GM23248 (cell line): ENCODE data around the gene AGA. TPM values are rescaled to one million over a fixed set of nuclear protein-coding genes. Genes with fewer than 3 reads are reported as not detected.

ENCODE experiments used
- DNase-seq: peaks from one replicate; pipeline ENCODE4 v3.0.0-alpha.2; 2015
- H2AFZ ChIP-seq: fragments of 200-600 bp; sonication (generic); 2 replicates; pipeline ENCODE4 v1.6.1; 2016; ENCODE audit warnings: antibody characterized with exemption
- H3F3A ChIP-seq: fragments of 200-600 bp; sonication (generic); 2 replicates; pipeline ENCODE4 v1.6.1; 2016; ENCODE audit warnings: mild to moderate bottlenecking, antibody characterized with exemption, mixed run types; ENCODE audit not compliant: insufficient read depth
- H3K27ac ChIP-seq: fragments of 200-600 bp; sonication (generic); 2 replicates; pipeline ENCODE4 v1.5.1; 2016; ENCODE audit warnings: mild to moderate bottlenecking
- H3K27me3 ChIP-seq: fragments of 200-600 bp; sonication (generic); replicated peaks from 2 replicates; pipeline ENCODE4 v1.6.1; 2016; ENCODE audit warnings: mild to moderate bottlenecking; ENCODE audit not compliant: insufficient read depth
- H3K36me3 ChIP-seq: fragments of 200-600 bp; sonication (generic); 2 replicates; pipeline ENCODE4 v1.6.1; 2016; ENCODE audit warnings: low read depth, mild to moderate bottlenecking
- H3K4me1 ChIP-seq: fragments of 200-600 bp; sonication (generic); 2 replicates; pipeline ENCODE4 v1.6.1; 2016; ENCODE audit warnings: mild to moderate bottlenecking; ENCODE audit not compliant: insufficient read depth
- H3K4me2 ChIP-seq: fragments of 200-600 bp; sonication (generic); one replicate; pipeline ENCODE4 v1.6.1; 2016; ENCODE audit warnings: mild to moderate bottlenecking; ENCODE audit not compliant: unreplicated experiment
- H3K4me3 ChIP-seq: fragments of 200-600 bp; sonication (generic); 2 replicates; pipeline ENCODE4 v1.5.1; 2016; ENCODE audit warnings: mild to moderate bottlenecking
- H3K79me2 ChIP-seq: fragments of 200-600 bp; sonication (generic); 2 replicates; pipeline ENCODE4 v1.6.1; 2016; ENCODE audit warnings: mild to moderate bottlenecking; ENCODE audit not compliant: insufficient read depth
- H3K9ac ChIP-seq: fragments of 200-600 bp; sonication (generic); 2 replicates; pipeline ENCODE4 v1.6.1; 2016; ENCODE audit warnings: mild to moderate bottlenecking
- H3K9me2 ChIP-seq: fragments of 200-600 bp; sonication (generic); 2 replicates; pipeline ENCODE4 v1.6.1; 2016; ENCODE audit warnings: mixed run types, mild to moderate bottlenecking, moderate library complexity; ENCODE audit not compliant: insufficient read depth
- H3K9me3 ChIP-seq: fragments of 200-600 bp; sonication (generic); one replicate; pipeline ENCODE4 v1.6.1; 2017; ENCODE audit warnings: low read depth
- H4K20me1 ChIP-seq: fragments of 200-600 bp; sonication (generic); 2 replicates; pipeline ENCODE4 v1.6.0; 2016; ENCODE audit not compliant: insufficient read depth
- EZH2 ChIP-seq: fragments of 200-600 bp; sonication (generic); IDR thresholded peaks from 2 replicates; pipeline ENCODE4 v1.6.1; 2018; ENCODE audit warnings: antibody characterized with exemption, mild to moderate bottlenecking; ENCODE audit not compliant: insufficient read depth, poor library complexity, severe bottlenecking
- EZH2phosphoT487 ChIP-seq: fragments of 200-600 bp; sonication (generic); IDR thresholded peaks from 2 replicates; pipeline ENCODE4 v1.6.1; 2018; ENCODE audit warnings: antibody characterized with exemption, moderate library complexity, mild to moderate bottlenecking, low read depth; ENCODE audit not compliant: insufficient read depth
- WGBS, 2 experiments: methylation state at CpG; one replicate each; pipeline ENCODE4 v1.1.6; 2015 to 2017; ENCODE audit warnings: low lambda C conversion rate in 2 of 2, low coverage in 1 of 2; ENCODE audit errors: missing lambda C conversion rate in 2 of 2; 5-methylcytosine and 5-hydroxymethylcytosine counted together
- in situ Hi-C: fragments of 300-500 bp; cut with MboI; formaldehyde crosslinking; loops from 2 replicates; pipeline ENCODE4 v1.15.0; 2020
- polyA plus RNA-seq: library from polyadenylated mRNA; unstranded; fragments of >200 nt; fragmentation: Nextera tagmentation; extraction: Ambion mirVana; gene quantifications from 2 replicates; pipeline ENCODE4 v1.2.1, GENCODE V29; 2016
- total RNA-seq: library from RNA; depleted of rRNA; stranded (reverse); fragments of >200 nt; shearing (Covaris generic); gene quantifications from 2 replicates; pipeline ENCODE4 v1.2.3, GENCODE V29; 2014

The AGA gene
- total and polyA plus RNA-seq, 2 experiments from 2014 or later, result 45.9 to 60.2 TPM

DNA sequence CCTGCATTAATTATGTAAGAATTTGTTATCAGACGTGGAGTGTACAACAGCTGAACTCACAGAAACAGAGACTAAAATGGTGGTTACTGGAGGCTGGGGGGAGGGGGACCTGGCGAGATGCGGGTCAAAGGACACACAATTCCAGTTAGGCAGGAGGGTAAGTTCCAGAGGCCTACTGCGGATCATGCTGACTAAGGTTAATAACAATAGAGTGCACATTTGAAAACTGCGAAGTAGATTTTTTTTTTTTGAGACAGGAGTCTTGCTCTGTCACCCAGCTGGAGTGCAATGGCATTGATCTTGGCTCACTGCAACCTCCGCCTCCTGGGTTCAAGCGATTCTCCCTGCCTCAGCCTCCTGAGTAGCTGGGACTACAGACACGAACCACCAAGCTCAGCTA, 7.6 kb downstream of the AGA start:
- H3F3A ChIP-seq, result no peaks in the 10 kb centered on the region
- no peak overlapping the region for H2AFZ ChIP-seq
- H3K36me3 ChIP-seq, result 0 out of 2 replicates have a peak, but pooled peaks cover 17% of the 10 kb centered on the region
- 90 to 91% methylated on average over 8 of the region's 8 CpGs for WGBS, 2 experiments
- H4K20me1 ChIP-seq, result no peaks in the 10 kb centered on the region
- no peaks in the 10 kb centered on the region for H3K4me1 ChIP-seq
- TF ChIP-seq EZH2 (no peak), EZH2phosphoT487 (no peak)
- no peak for DNase-seq
- no peaks in the 10 kb centered on the region for H3K9me2 ChIP-seq
- in situ Hi-C loops, result no loop called here
- no peaks in the 10 kb centered on the region for H3K79me2 ChIP-seq
- no peaks in the 10 kb centered on the region for H3K9me3 ChIP-seq
- H3K27me3 ChIP-seq, result no peaks in the 10 kb centered on the region
- no peak overlapping the region for H3K9ac ChIP-seq
- no peak overlapping the region for H3K27ac ChIP-seq
- no peak overlapping the region for H3K4me3 ChIP-seq
- H3K4me2 ChIP-seq, result no peak overlapping the region

DNA sequence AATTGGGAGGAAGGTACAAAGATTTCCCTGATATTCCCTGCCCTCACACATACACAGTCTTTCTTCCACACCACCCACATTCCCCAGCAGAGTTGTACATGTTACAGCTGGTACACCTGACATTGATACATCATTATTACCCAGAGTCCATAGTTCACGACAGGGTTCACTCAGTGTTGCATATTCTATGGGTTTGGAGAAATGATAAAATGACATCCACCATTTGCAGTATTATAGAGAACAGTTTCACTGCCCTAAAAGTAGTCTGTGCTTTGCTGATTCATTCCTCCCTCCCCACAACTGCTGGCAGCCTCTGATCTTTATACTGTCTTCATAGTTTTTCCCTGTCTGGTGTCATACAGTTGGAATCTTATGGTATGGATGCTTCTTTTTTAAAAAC, 15.0 kb downstream of the AGA start:
- Histone ChIP-seq H4K20me1 (no peaks in the 10 kb centered on the region), H3K4me2 (peak overlapping the region; percentile 14), H3K9ac (no peak overlapping the region), H3K4me3 (no peak overlapping the region), H3K36me3 (0 out of 2 replicates have a peak, but pooled peaks cover 7% of the 10 kb centered on the region), H3K4me1 (peaks cover 10% of the 10 kb centered on the region), H3F3A (no peaks in the 10 kb centered on the region), H2AFZ (peak overlapping the region; percentile 37), H3K9me2 (no peaks in the 10 kb centered on the region), H3K27ac (no peak overlapping the region), H3K27me3 (no peaks in the 10 kb centered on the region), H3K9me3 (no peaks in the 10 kb centered on the region), H3K79me2 (no peaks in the 10 kb centered on the region)
- TF ChIP-seq EZH2, result no peak
- no peak for TF ChIP-seq EZH2phosphoT487
- WGBS, 2 experiments, result 46 to 47% methylated on average over 1 of the region's 1 CpG
- DNase-seq, result peak; percentile 62
- in situ Hi-C loops, result no loop called here

DNA sequence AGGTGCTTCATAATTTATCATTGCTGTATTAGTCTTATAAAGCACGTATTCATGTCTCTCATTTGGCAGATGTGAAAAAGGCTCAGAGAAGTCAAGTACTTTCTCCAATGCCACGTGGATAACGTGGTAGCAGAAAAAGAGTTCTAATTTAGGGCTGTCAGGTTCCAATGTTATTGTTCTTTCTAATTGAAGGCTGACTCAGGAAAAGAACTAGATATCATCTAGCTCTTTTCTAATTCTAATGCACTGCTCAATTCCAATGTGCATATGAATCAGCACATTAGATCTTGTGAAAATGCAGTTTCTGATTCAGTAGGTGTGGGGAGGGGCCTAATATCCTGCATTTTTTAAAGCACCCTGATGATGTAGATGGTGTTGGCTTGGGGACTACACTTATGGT, 22.8 kb downstream of the AGA start:
- 58 to 66% methylated on average over 3 of the region's 3 CpGs for WGBS, 2 experiments

DNA sequence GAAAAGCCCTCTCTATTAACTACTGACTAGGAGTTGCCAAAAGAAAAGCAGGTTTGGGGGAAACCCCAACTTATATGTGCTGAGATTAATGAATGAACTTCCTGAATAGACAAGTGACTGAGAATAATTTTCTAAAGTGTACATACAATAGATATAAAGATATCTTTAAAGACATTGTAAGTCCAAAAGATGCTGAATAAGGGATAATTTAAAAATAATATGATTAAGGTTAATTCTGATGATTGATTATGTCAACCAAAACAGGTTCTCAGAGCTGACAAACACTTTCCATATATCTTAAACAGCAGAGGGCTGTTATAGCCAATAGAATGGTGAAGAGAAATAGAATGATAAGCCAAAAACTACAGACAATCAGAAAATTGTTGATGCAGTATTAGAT, 28.6 kb downstream of the AGA start:
- no peak overlapping the region for H3K4me3 ChIP-seq
- no peaks in the 10 kb centered on the region for H3K36me3 ChIP-seq
- TF ChIP-seq EZH2, result no peak
- no peak for TF ChIP-seq EZH2phosphoT487
- no peaks in the 10 kb centered on the region for H3K9me3 ChIP-seq
- no peaks in the 10 kb centered on the region for H3K79me2 ChIP-seq
- no peak overlapping the region for H3K27ac ChIP-seq
- no peaks in the 10 kb centered on the region for H3K9me2 ChIP-seq
- no peak for DNase-seq
- in situ Hi-C loops, result no loop called here
- no peak overlapping the region for H3K4me2 ChIP-seq
- no peaks in the 10 kb centered on the region for H3K27me3 ChIP-seq
- H2AFZ ChIP-seq, result no peak overlapping the region
- H4K20me1 ChIP-seq, result no peaks in the 10 kb centered on the region
- no peaks in the 10 kb centered on the region for H3K4me1 ChIP-seq
- H3F3A ChIP-seq, result no peaks in the 10 kb centered on the region
- no peak overlapping the region for H3K9ac ChIP-seq

More for the DNA sequence above, 22.8 kb downstream of the AGA start:
- Histone ChIP-seq H4K20me1 (no peaks in the 10 kb centered on the region), H3K27ac (no peak overlapping the region), H3K4me2 (no peak overlapping the region), H3K4me1 (no peaks in the 10 kb centered on the region), H3K79me2 (no peaks in the 10 kb centered on the region), H3K36me3 (no peaks in the 10 kb centered on the region), H2AFZ (no peak overlapping the region), H3K9me3 (no peaks in the 10 kb centered on the region), H3K27me3 (no peaks in the 10 kb centered on the region), H3F3A (no peaks in the 10 kb centered on the region), H3K9ac (no peak overlapping the region), H3K4me3 (no peak overlapping the region), H3K9me2 (no peaks in the 10 kb centered on the region)
- peak; percentile 2 for DNase-seq
- no peak for TF ChIP-seq EZH2
- no peak for TF ChIP-seq EZH2phosphoT487
- in situ Hi-C loops, result no loop called here

DNA sequence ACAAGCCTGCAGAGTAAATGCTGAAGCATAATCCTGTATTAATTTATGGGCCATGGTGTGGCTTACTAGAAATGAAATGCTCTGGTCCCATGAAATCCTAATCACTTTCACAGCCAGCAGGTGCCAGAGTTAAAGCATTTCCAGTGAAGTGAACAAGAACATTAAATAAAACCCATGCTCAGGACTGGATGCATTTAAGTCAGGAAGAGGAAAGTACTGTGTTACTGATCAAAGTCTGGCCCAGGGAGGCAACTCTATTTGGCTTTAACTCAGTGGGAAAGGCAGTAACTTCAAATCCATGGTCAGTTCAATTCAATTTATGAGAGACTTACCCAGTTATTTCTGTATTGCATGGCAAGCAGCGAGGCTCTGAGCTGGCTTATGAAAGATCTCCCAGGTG, 29.2 kb downstream of the AGA start:
- H3K4me2 ChIP-seq, result no peak overlapping the region
- no peaks in the 10 kb centered on the region for H3K9me3 ChIP-seq
- TF ChIP-seq EZH2 (no peak), EZH2phosphoT487 (no peak)
- no peaks in the 10 kb centered on the region for H3K27me3 ChIP-seq
- WGBS, 2 experiments, result 18 to 23% methylated on average over 1 of the region's 1 CpG
- in situ Hi-C loops, result no loop called here
- no peaks in the 10 kb centered on the region for H3K79me2 ChIP-seq
- H3K4me1 ChIP-seq, result no peaks in the 10 kb centered on the region
- H3K4me3 ChIP-seq, result no peak overlapping the region
- no peak for DNase-seq
- H3K36me3 ChIP-seq, result no peaks in the 10 kb centered on the region
- H3K9me2 ChIP-seq, result no peaks in the 10 kb centered on the region
- no peaks in the 10 kb centered on the region for H3F3A ChIP-seq
- H4K20me1 ChIP-seq, result no peaks in the 10 kb centered on the region
- H3K9ac ChIP-seq, result no peak overlapping the region
- H3K27ac ChIP-seq, result no peak overlapping the region
- no peak overlapping the region for H2AFZ ChIP-seq
